Thyroid gland (tissue), 4 donors: ENCODE data around the gene SLC29A2.

ENCODE experiments used
- CTCF ChIP-seq, 6 experiments: fragments of 200-600 bp in 3 of 6; fragments of 450-650 bp in 3 of 6; sonication (generic) in 3 of 6; IDR thresholded peaks; one replicate each; pipeline ENCODE4 v1.5.1; 2016 to 2019; ENCODE audit warnings: antibody characterized with exemption in 6 of 6, mild to moderate bottlenecking in 2 of 6, inconsistent platforms in 1 of 6, moderate library complexity in 1 of 6
- POLR2A ChIP-seq, 2 donors: fragments of 450-650 bp; IDR thresholded peaks; one replicate each; pipeline ENCODE4 v1.6.1; 2017; ENCODE audit warnings: antibody characterized with exemption in 2 of 2, mild to moderate bottlenecking in 2 of 2, moderate library complexity in 1 of 2

GRCh38 chr11:66345316-66345649 lies 26.3 kb downstream of the SLC29A2 start:
- no peak for TF ChIP-seq CTCF (IDR thresholded peaks at IDR 0.05)
- no peak for TF ChIP-seq POLR2A (IDR thresholded peaks at IDR 0.05)
